CD4-positive, CD25-positive, alpha-beta regulatory T cell (primary cell): ENCODE results near the gene UBN1. TPM values are rescaled to one million over a fixed set of nuclear protein-coding genes. Genes with fewer than 3 reads are reported as not detected.

ENCODE experiments used
- ATAC-seq, 2 donors: fragments of 150-1000 bp; cut with Tn5 transposase; one replicate each; pipeline ENCODE4 v1.10.0; 2021; ENCODE audit warnings: low read depth in 2 of 2, moderate number of reproducible peaks in 2 of 2, moderate library complexity in 1 of 2
- DNase-seq, 3 donors: peaks; one replicate each; pipeline versions ENCODE4 v3.0.0 to v3.0.0-alpha.2; 2012 to 2022; ENCODE audit warnings: mixed read lengths in 1 of 3
- H3K27ac ChIP-seq: one replicate; pipeline ENCODE4 v1.7.0; 2013; ENCODE audit warnings: mild to moderate bottlenecking, low read length; ENCODE audit not compliant: insufficient read depth, poor library complexity, severe bottlenecking
- H3K27me3 ChIP-seq: one replicate; pipeline ENCODE4 v1.7.0; 2013; ENCODE audit warnings: low read length; ENCODE audit not compliant: control insufficient read depth, insufficient read depth
- H3K36me3 ChIP-seq: one replicate; pipeline ENCODE4 v1.7.0; 2013; ENCODE audit warnings: mild to moderate bottlenecking, low read length, moderate library complexity; ENCODE audit not compliant: control insufficient read depth, insufficient read depth
- H3K4me1 ChIP-seq: 2 replicates; pipeline ENCODE4 v1.7.0; 2013; ENCODE audit warnings: mild to moderate bottlenecking, low read length; ENCODE audit not compliant: insufficient read depth, control insufficient read depth, poor library complexity, severe bottlenecking
- H3K4me3 ChIP-seq: one replicate; pipeline ENCODE4 v1.7.0; 2013; ENCODE audit warnings: low read depth, mild to moderate bottlenecking, low read length, moderate library complexity
- H3K9me3 ChIP-seq, 2 experiments: 1 replicate in 1 of 2; 2 replicates in 1 of 2; pipeline ENCODE4 v1.7.0; 2013; ENCODE audit warnings: low read length in 2 of 2, mild to moderate bottlenecking in 1 of 2, moderate library complexity in 1 of 2; ENCODE audit not compliant: control insufficient read depth in 2 of 2
- H3K27ac Mint-ChIP-seq, 3 donors: one replicate each; pipeline ENCODE4 v1.8.0; 2020 to 2022; ENCODE audit warnings: mild to moderate bottlenecking in 3 of 3, mixed read lengths in 3 of 3, moderate library complexity in 2 of 3
- H3K27me3 Mint-ChIP-seq: one replicate; pipeline ENCODE4 v1.8.0; 2022; ENCODE audit warnings: mild to moderate bottlenecking, mixed read lengths
- H3K36me3 Mint-ChIP-seq: one replicate; pipeline ENCODE4 v1.8.0; 2020; ENCODE audit warnings: mixed read lengths
- H3K4me1 Mint-ChIP-seq, 4 donors: one replicate each; pipeline ENCODE4 v1.8.0; 2020 to 2022; ENCODE audit warnings: mixed read lengths in 4 of 4, mild to moderate bottlenecking in 1 of 4
- H3K4me3 Mint-ChIP-seq, 4 donors: one replicate each; pipeline ENCODE4 v1.8.0; 2020 to 2022; ENCODE audit warnings: mild to moderate bottlenecking in 4 of 4, mixed read lengths in 4 of 4, moderate library complexity in 3 of 4
- H3K9me3 Mint-ChIP-seq, 7 donors: one replicate each; pipeline ENCODE4 v1.8.0; 2020 to 2022; ENCODE audit warnings: mixed read lengths in 7 of 7, mild to moderate bottlenecking in 3 of 7, moderate library complexity in 2 of 7
- polyA plus RNA-seq, 4 donors: library from polyadenylated mRNA; unstranded; fragments of 300-500 nt; fragmentation: Illumina TruSeq; gene quantifications; one replicate each; pipeline ENCODE4 v1.2.3, GENCODE V29; 2021
- total RNA-seq: library from RNA; stranded (reverse); gene quantifications from one replicate; pipeline ENCODE4 v1.2.3, GENCODE V29; 2022

Gene UBN1
- total and polyA plus RNA-seq, 5 donors from 2014 or later: 10.8 to 65.3 (median 11.4) TPM

GRCh38 chr16:4931381-4931780, 84.1 kb downstream of the UBN1 start:
- Histone ChIP-seq H3K4me1 (peaks cover 6% of the 10 kb centered on the region), H3K4me3 (no peak overlapping the region), H3K36me3 (no peaks in the 10 kb centered on the region), H3K9me3 (peaks cover 8 to 13% of the 10 kb centered on the region in 2 experiments), H3K27ac (no peak overlapping the region), H3K27me3 (peaks cover 3% of the 10 kb centered on the region)
- no peaks in the 10 kb centered on the region for H3K4me1 Mint-ChIP-seq
- H3K4me3 Mint-ChIP-seq: no peak overlapping the region
- ATAC-seq: no peak
- peaks cover 23% of the 10 kb centered on the region for H3K27me3 Mint-ChIP-seq
- H3K27ac Mint-ChIP-seq: no peak overlapping the region
- no peaks in the 10 kb centered on the region for H3K36me3 Mint-ChIP-seq
- no peak for DNase-seq
- peaks cover 0 to 12% (median 6%) of the 10 kb centered on the region in 7 donors for H3K9me3 Mint-ChIP-seq

Other genes starting within 250 kb of the UBN1 start
- 53.7 TPM for gene UBALD1, start 232.6 kb upstream of the UBN1 start, total RNA-seq
- 1 to 10 TPM; 5.1 to 7.3 (median 5.4) TPM for gene UBALD1, start 232.6 kb upstream of the UBN1 start, polyA plus RNA-seq
- gene MGRN1, start 222.7 kb upstream of the UBN1 start, total RNA-seq: 78.2 TPM
- 1 to 10 TPM; 2.5 to 4.7 (median 4.4) TPM for gene MGRN1, start 222.7 kb upstream of the UBN1 start, polyA plus RNA-seq
- gene NUDT16L1, start 153.9 kb upstream of the UBN1 start, total RNA-seq: 43.7 TPM
- 100 to 1,000 TPM in 1 of 4 donors, 10 to 100 TPM in 3; 77.8 to 110 (median 91.5) TPM for gene NUDT16L1, start 153.9 kb upstream of the UBN1 start, polyA plus RNA-seq
- gene ANKS3, start 113.2 kb upstream of the UBN1 start, total RNA-seq: 20.4 TPM
- 1 to 10 TPM; 1.4 to 4.0 (median 2.5) TPM for gene ANKS3, start 113.2 kb upstream of the UBN1 start, polyA plus RNA-seq
- gene DNAAF8, start 112.9 kb upstream of the UBN1 start, total RNA-seq: not detected
- gene DNAAF8, start 112.9 kb upstream of the UBN1 start, polyA plus RNA-seq: under 1 TPM in 1 of 4 donors, not detected in 3; 0.06 TPM
- 12.3 TPM for gene ZNF500, start 80.3 kb upstream of the UBN1 start, total RNA-seq
- gene ZNF500, start 80.3 kb upstream of the UBN1 start, polyA plus RNA-seq: 10 to 100 TPM in 2 of 4 donors, 1 to 10 TPM in 2; 4.5 to 16.9 (median 12.1) TPM
- 0.27 TPM for gene SEPTIN12, start 59.1 kb upstream of the UBN1 start, total RNA-seq
- gene SEPTIN12, start 59.1 kb upstream of the UBN1 start, polyA plus RNA-seq: not detected
- not detected for gene SMIM22, start 52.1 kb upstream of the UBN1 start, total RNA-seq
- gene SMIM22, start 52.1 kb upstream of the UBN1 start, polyA plus RNA-seq: not detected
- 15.9 TPM for gene ROGDI, start 44.8 kb upstream of the UBN1 start, total RNA-seq
- 1 to 10 TPM; 4.6 to 8.2 (median 7.0) TPM for gene ROGDI, start 44.8 kb upstream of the UBN1 start, polyA plus RNA-seq
- 114 TPM for gene GLYR1, start 193 bp upstream of the UBN1 start, total RNA-seq
- gene GLYR1, start 193 bp upstream of the UBN1 start, polyA plus RNA-seq: 10 to 100 TPM; 29.4 to 38.6 (median 33.2) TPM
- not detected for gene PPL, start 89.7 kb downstream of the UBN1 start, total RNA-seq
- gene PPL, start 89.7 kb downstream of the UBN1 start, polyA plus RNA-seq: under 1 TPM in 3 of 4 donors, not detected in 1; 0.11 to 0.19 (median 0.14) TPM
- 1.5 TPM for gene SEC14L5, start 110.8 kb downstream of the UBN1 start, total RNA-seq
- not detected for gene SEC14L5, start 110.8 kb downstream of the UBN1 start, polyA plus RNA-seq
- 23.7 TPM for gene NAGPA, start 186.5 kb downstream of the UBN1 start, total RNA-seq
- gene NAGPA, start 186.5 kb downstream of the UBN1 start, polyA plus RNA-seq: 10 to 100 TPM; 30.2 to 37.5 (median 33.6) TPM
- gene C16orf89, start 218.5 kb downstream of the UBN1 start, total RNA-seq: not detected
- not detected for gene C16orf89, start 218.5 kb downstream of the UBN1 start, polyA plus RNA-seq
- 13.4 TPM for gene ALG1, start 224.4 kb downstream of the UBN1 start, total RNA-seq
- gene ALG1, start 224.4 kb downstream of the UBN1 start, polyA plus RNA-seq: 10 to 100 TPM; 27.5 to 38.8 (median 35.1) TPM